Measurements from ENCODE around the gene RAB11FIP4.

DNA sequence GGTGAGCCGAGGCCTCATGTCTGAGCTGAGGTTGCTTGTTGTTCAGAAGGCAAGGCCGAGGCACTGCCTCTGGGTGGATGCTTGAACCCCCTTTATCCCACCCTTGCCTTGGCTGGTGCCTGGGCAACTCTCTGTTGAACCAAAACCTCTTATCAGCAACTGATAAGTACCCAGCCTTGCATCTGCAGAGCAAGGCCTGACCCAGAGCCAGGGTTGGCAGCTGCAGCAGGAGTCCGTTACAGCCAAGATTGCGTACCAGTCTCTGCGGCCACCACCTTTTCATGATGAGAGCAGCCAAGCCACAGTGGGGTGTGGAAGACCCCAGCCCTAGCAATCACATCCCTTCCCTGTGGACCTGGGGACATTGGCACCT is 118.3 kb downstream of the RAB11FIP4 start:
- TF ChIP-seq CTCF (IDR thresholded peaks at IDR 0.05): no peak
- TF ChIP-seq ZFX (IDR thresholded peaks at IDR 0.05; ENCODE audit: borderline replicate concordance): no peak

Measured in 22Rv1 (cell line).